Aorta (tissue), 5 donors: ENCODE results near the gene NRARP. TPM values are rescaled to one million over a fixed set of nuclear protein-coding genes. Genes with fewer than 3 reads are reported as not detected.

Experiments used
- ATAC-seq: fragments of 200-7000 bp; cut with Tn5 transposase; one replicate; pipeline ENCODE4 v1.9.1; 2022; ENCODE audit warnings: moderate library complexity; ENCODE audit not compliant: low FRiP score
- DNase-seq, 2 donors: peaks; one replicate each; pipeline ENCODE4 v3.0.0-alpha.2; 2020
- H3K27ac ChIP-seq, 2 donors: one replicate each; pipeline ENCODE4 v1.5.1; 2013; ENCODE audit warnings: low read length in 2 of 2, mild to moderate bottlenecking in 2 of 2, moderate library complexity in 2 of 2, control low read depth in 1 of 2, inconsistent platforms in 1 of 2, low read depth in 1 of 2
- H3K27me3 ChIP-seq, 2 donors: one replicate each; pipeline ENCODE4 v1.6.1; 2013; ENCODE audit warnings: control low read depth in 1 of 2, low read length in 1 of 2, mild to moderate bottlenecking in 1 of 2, moderate library complexity in 1 of 2; ENCODE audit not compliant: insufficient read depth in 2 of 2, control insufficient read depth in 1 of 2
- H3K36me3 ChIP-seq, 2 donors: one replicate each; pipeline ENCODE4 v1.6.1; 2013; ENCODE audit warnings: control low read depth in 1 of 2, low read length in 1 of 2, mild to moderate bottlenecking in 1 of 2; ENCODE audit not compliant: insufficient read depth in 2 of 2, control insufficient read depth in 1 of 2
- H3K4me1 ChIP-seq, 2 donors: one replicate each; pipeline ENCODE4 v1.6.1; 2013; ENCODE audit warnings: low read length in 2 of 2, control low read depth in 1 of 2, mild to moderate bottlenecking in 1 of 2, moderate library complexity in 1 of 2; ENCODE audit not compliant: insufficient read depth in 2 of 2, control insufficient read depth in 1 of 2
- H3K4me3 ChIP-seq, 2 donors: one replicate each; pipeline ENCODE4 v1.5.1; 2013; ENCODE audit warnings: low read length in 2 of 2, control low read depth in 1 of 2, mild to moderate bottlenecking in 1 of 2
- H3K9me3 ChIP-seq: one replicate; pipeline ENCODE4 v1.6.1; 2013; ENCODE audit warnings: mild to moderate bottlenecking, low read length; ENCODE audit not compliant: control insufficient read depth
- WGBS, 2 donors: extraction: QIAGEN DNeasy Blood & Tissue Kit; methylation state at CpG; one replicate each; pipeline ENCODE4 v1.1.7; 2013; 5-methylcytosine and 5-hydroxymethylcytosine counted together
- intact Hi-C, 2 donors: fragments of 100-400 bp; cut with DNase I; formaldehyde crosslinking; loops; one replicate each; pipeline versions ENCODE4 v1.14.2 to v1.15.0; 2022
- polyA plus RNA-seq, 2 donors: library from polyadenylated mRNA; stranded (reverse); fragments of 200-250 nt; gene quantifications; one replicate each; pipeline ENCODE4 v1.2.3, GENCODE V29; 2013
- total RNA-seq, 2 donors: library from RNA; stranded (reverse); fragmentation: NEBNext Ultra II Directional; extraction: Animal tissue kit (Norgen Biotek cat#: 25700); gene quantifications; one replicate each; pipeline ENCODE4 v1.2.1, GENCODE V29; 2021
- donor health status: healthy with polysubstance abuse.
- donor health status: Bipolar disorder and iron deficiency.
- donor health status: DM: no; HTN: no; CAD: no.
- donor health status: DM: no; HTN: no; CAD: no.
- donor health status: DM: yes; HTN: yes; CAD: no.

Gene NRARP
- total and polyA plus RNA-seq, 4 donors: 0.50 to 26.6 (median 7.1) TPM

DNA sequence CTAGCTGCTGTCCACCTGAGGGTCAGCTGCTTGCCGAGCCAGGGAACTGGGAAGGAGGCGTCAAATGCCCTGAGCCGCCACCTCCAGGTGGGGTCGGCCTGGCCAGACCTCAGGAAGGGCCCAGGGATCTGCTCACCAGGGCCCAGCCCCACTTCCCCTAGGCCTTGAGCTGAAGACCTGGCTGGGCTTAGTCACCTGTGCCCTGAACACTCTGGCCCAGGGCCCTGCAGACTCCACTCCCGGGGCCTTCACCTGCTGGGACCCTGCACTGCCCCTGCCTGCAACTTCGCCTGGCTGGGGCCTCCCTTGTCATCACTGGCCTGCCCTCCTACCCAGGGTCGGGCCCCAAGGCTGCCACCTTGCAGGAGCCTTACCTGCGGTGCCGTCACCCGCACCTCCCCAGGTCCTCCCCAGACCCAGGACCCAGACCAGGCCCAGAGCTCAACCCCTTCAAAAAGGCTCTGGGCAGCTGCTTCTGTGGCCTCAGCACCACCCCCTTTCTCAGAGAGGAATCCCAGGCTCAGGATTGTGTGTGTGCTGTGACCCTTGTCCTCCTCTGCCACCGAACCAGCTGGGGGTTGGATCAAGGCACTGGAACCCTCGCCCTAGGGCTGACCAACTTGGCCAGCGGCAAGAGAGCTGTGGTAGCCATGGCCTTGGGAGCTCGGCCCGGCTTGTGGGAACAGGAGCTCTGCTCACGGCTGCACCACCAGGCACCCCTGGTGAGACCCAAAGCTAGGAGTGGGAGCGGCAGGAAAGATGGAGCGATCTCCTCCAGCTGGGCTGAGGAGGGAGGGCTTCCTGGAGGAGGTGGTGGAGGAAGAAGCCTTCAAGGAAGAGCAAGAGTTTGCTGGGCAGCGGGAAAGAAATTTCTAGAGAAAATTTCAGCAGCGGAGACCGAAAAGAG is 48.1 kb downstream of the NRARP start:
- no peak overlapping the region for H3K27ac ChIP-seq
- no peak for DNase-seq
- H3K4me3 ChIP-seq: peak overlapping the region; percentile 20 to 49
- ATAC-seq: no peak
- H3K36me3 ChIP-seq: no peaks in the 10 kb centered on the region
- intact Hi-C loops: loop anchor here in 1 of 2 donors (2.0 kb wide), 1 partner anchor 13 kb away; the partner anchor contains the start of gene TUBB4B
- 56 to 57% methylated on average over 21 of the region's 21 CpGs for WGBS, 2 donors
- H3K4me1 ChIP-seq: no peaks in the 10 kb centered on the region
- no peaks in the 10 kb centered on the region for H3K9me3 ChIP-seq
- no peaks in the 10 kb centered on the region for H3K27me3 ChIP-seq

GRCh38 chr9:137252555-137253506 is 49.2 kb downstream of the NRARP start:
- Histone ChIP-seq H3K9me3 (no peaks in the 10 kb centered on the region), H3K4me3 (no peak overlapping the region), H3K27me3 (no peaks in the 10 kb centered on the region), H3K27ac (no peak overlapping the region), H3K4me1 (no peaks in the 10 kb centered on the region), H3K36me3 (no peaks in the 10 kb centered on the region)
- ATAC-seq (no peak), DNase-seq (no peak)
- intact Hi-C loops: no loop called here
- 93% methylated on average over 29 to 35 of the region's 35 CpGs for WGBS, 2 donors

- ATAC-seq (no peak), DNase-seq (no peak)
- H3K4me1 ChIP-seq: no peaks in the 10 kb centered on the region
- intact Hi-C loops: no loop called here
- H3K27ac ChIP-seq: no peak overlapping the region
- no peaks in the 10 kb centered on the region for H3K9me3 ChIP-seq
- H3K36me3 ChIP-seq: no peaks in the 10 kb centered on the region
- 81 to 86% methylated on average over 20 to 22 of the region's 22 CpGs for WGBS, 2 donors
- H3K4me3 ChIP-seq: no peak overlapping the region
- no peaks in the 10 kb centered on the region for H3K27me3 ChIP-seq
Observed at GRCh38 chr9:137251490-137252268, 50.4 kb downstream of the NRARP start.

GRCh38 chr9:137251194-137251461 is 50.9 kb downstream of the NRARP start, which contains the start of gene STPG3:
Gene STPG3, plus strand, starts transcription at chr9:137251286. Its CDS starts 1 bp downstream, at chr9:137251287.
- Histone ChIP-seq H3K4me1 (no peaks in the 10 kb centered on the region), H3K9me3 (no peaks in the 10 kb centered on the region), H3K27me3 (no peaks in the 10 kb centered on the region), H3K27ac (no peak within 1 kb of the TSS), H3K4me3 (no peak within 1 kb of the TSS), H3K36me3 (no peaks in the 10 kb centered on the region)
- intact Hi-C loops: no loop called here
- no peak for DNase-seq
- ATAC-seq: no peak
- WGBS, 2 donors: 25 to 56% methylated on average over 2 to 4 of the region's 4 CpGs

GRCh38 chr9:137250329-137251193 is 51.5 kb downstream of the NRARP start:
- no peak overlapping the region for H3K4me3 ChIP-seq
- H3K36me3 ChIP-seq: no peaks in the 10 kb centered on the region
- H3K27me3 ChIP-seq: no peaks in the 10 kb centered on the region
- no peak for DNase-seq
- intact Hi-C loops: no loop called here
- H3K4me1 ChIP-seq: no peaks in the 10 kb centered on the region
- no peaks in the 10 kb centered on the region for H3K9me3 ChIP-seq
- 55% methylated on average over 17 to 18 of the region's 18 CpGs for WGBS, 2 donors
- ATAC-seq: no peak
- H3K27ac ChIP-seq: no peak overlapping the region

Other genes with a start within 250 kb of the NRARP start
- gene ENTPD2, start 248.2 kb downstream of the NRARP start, total RNA-seq: 1 to 10 TPM in 1 of 2 donors, under 1 TPM in 1; 0.16 to 1.7 TPM
- gene ENTPD2, start 248.2 kb downstream of the NRARP start, polyA plus RNA-seq: not detected
- gene SAPCD2, start 231.7 kb downstream of the NRARP start, total RNA-seq: under 1 TPM; 0.26 to 0.60 TPM
- gene SAPCD2, start 231.7 kb downstream of the NRARP start, polyA plus RNA-seq: under 1 TPM in 1 of 2 donors, not detected in 1; 0.50 TPM
- gene UAP1L1, start 224.8 kb downstream of the NRARP start, total RNA-seq: 10 to 100 TPM in 1 of 2 donors, 1 to 10 TPM in 1; 7.9 to 20.6 TPM
- gene UAP1L1, start 224.8 kb downstream of the NRARP start, polyA plus RNA-seq: 10 to 100 TPM in 1 of 2 donors, 1 to 10 TPM in 1; 4.1 to 13.2 TPM
- gene MAN1B1, start 215.3 kb downstream of the NRARP start, total RNA-seq: 10 to 100 TPM; 28.4 to 52.2 TPM
- gene MAN1B1, start 215.3 kb downstream of the NRARP start, polyA plus RNA-seq: 100 to 1,000 TPM in 1 of 2 donors, 10 to 100 TPM in 1; 21.2 to 104 TPM
- gene DPP7, start 187.5 kb downstream of the NRARP start, total RNA-seq: 100 to 1,000 TPM in 1 of 2 donors, 10 to 100 TPM in 1; 97.4 to 153 TPM
- 100 to 1,000 TPM in 1 of 2 donors, 10 to 100 TPM in 1; 98.8 to 598 TPM for gene DPP7, start 187.5 kb downstream of the NRARP start, polyA plus RNA-seq
- not detected for gene GRIN1, start 163.1 kb downstream of the NRARP start, total RNA-seq
- gene GRIN1, start 163.1 kb downstream of the NRARP start, polyA plus RNA-seq: not detected
- not detected for gene LRRC26, start 132.2 kb downstream of the NRARP start, total RNA-seq
- not detected for gene LRRC26, start 132.2 kb downstream of the NRARP start, polyA plus RNA-seq
- not detected for gene TMEM210, start 130.2 kb downstream of the NRARP start, total RNA-seq
- gene TMEM210, start 130.2 kb downstream of the NRARP start, polyA plus RNA-seq: not detected
- 10 to 100 TPM; 38.7 to 54.0 TPM for gene ANAPC2, start 113.7 kb downstream of the NRARP start, total RNA-seq
- gene ANAPC2, start 113.7 kb downstream of the NRARP start, polyA plus RNA-seq: 10 to 100 TPM; 13.3 to 84.5 TPM
- gene SSNA1, start 113.6 kb downstream of the NRARP start, total RNA-seq: 10 to 100 TPM; 30.5 to 37.4 TPM
- gene SSNA1, start 113.6 kb downstream of the NRARP start, polyA plus RNA-seq: 10 to 100 TPM; 77.0 to 87.1 TPM
- 1 to 10 TPM; 4.3 to 5.9 TPM for gene TPRN, start 101.5 kb downstream of the NRARP start, total RNA-seq
- 10 to 100 TPM in 1 of 2 donors, 1 to 10 TPM in 1; 5.5 to 10.8 TPM for gene TPRN, start 101.5 kb downstream of the NRARP start, polyA plus RNA-seq
- 10 to 100 TPM; 21.5 to 25.7 TPM for gene TMEM203, start 96.6 kb downstream of the NRARP start, total RNA-seq
- 10 to 100 TPM; 25.9 to 27.5 TPM for gene TMEM203, start 96.6 kb downstream of the NRARP start, polyA plus RNA-seq
- gene NDOR1, start 96.6 kb downstream of the NRARP start, total RNA-seq: 10 to 100 TPM; 10.0 to 14.2 TPM
- 10 to 100 TPM in 1 of 2 donors, 1 to 10 TPM in 1; 3.0 to 20.4 TPM for gene NDOR1, start 96.6 kb downstream of the NRARP start, polyA plus RNA-seq
- 1 to 10 TPM; 2.2 to 3.4 TPM for gene RNF208, start 80.0 kb downstream of the NRARP start, total RNA-seq
- 10 to 100 TPM in 1 of 2 donors, 1 to 10 TPM in 1; 2.9 to 11.8 TPM for gene RNF208, start 80.0 kb downstream of the NRARP start, polyA plus RNA-seq
- gene CYSRT1, start 77.1 kb downstream of the NRARP start, total RNA-seq: not detected
- 1 to 10 TPM in 1 of 2 donors, not detected in 1; 1.1 TPM for gene CYSRT1, start 77.1 kb downstream of the NRARP start, polyA plus RNA-seq
- not detected for gene RNF224, start 74.8 kb downstream of the NRARP start, total RNA-seq
- gene RNF224, start 74.8 kb downstream of the NRARP start, polyA plus RNA-seq: under 1 TPM; 0.08 to 0.25 TPM
- gene SLC34A3, start 71.4 kb downstream of the NRARP start, total RNA-seq: not detected
- gene SLC34A3, start 71.4 kb downstream of the NRARP start, polyA plus RNA-seq: not detected
- gene TUBB4B, start 61.0 kb downstream of the NRARP start, total RNA-seq: 100 to 1,000 TPM in 1 of 2 donors, 10 to 100 TPM in 1; 86.9 to 152 TPM
- gene TUBB4B, start 61.0 kb downstream of the NRARP start, polyA plus RNA-seq: 100 to 1,000 TPM in 1 of 2 donors, 10 to 100 TPM in 1; 94.2 to 128 TPM
- gene STPG3, start 51.0 kb downstream of the NRARP start, total RNA-seq: not detected
- gene STPG3, start 51.0 kb downstream of the NRARP start, polyA plus RNA-seq: not detected
- 10 to 100 TPM; 35.5 to 40.9 TPM for gene NELFB, start 46.9 kb downstream of the NRARP start, total RNA-seq
- gene NELFB, start 46.9 kb downstream of the NRARP start, polyA plus RNA-seq: 10 to 100 TPM; 21.7 to 47.9 TPM
- 10 to 100 TPM; 10.4 to 14.0 TPM for gene TOR4A, start 24.5 kb downstream of the NRARP start, total RNA-seq
- gene TOR4A, start 24.5 kb downstream of the NRARP start, polyA plus RNA-seq: 1 to 10 TPM; 2.6 to 6.0 TPM
- 10 to 100 TPM; 21.9 to 38.2 TPM for gene EXD3, start 120.9 kb upstream of the NRARP start, total RNA-seq
- gene EXD3, start 120.9 kb upstream of the NRARP start, polyA plus RNA-seq: 10 to 100 TPM; 15.9 to 96.8 TPM
- 1 to 10 TPM; 4.1 to 8.5 TPM for gene NOXA1, start 121.1 kb upstream of the NRARP start, total RNA-seq
- gene NOXA1, start 121.1 kb upstream of the NRARP start, polyA plus RNA-seq: 10 to 100 TPM in 1 of 2 donors, 1 to 10 TPM in 1; 2.9 to 12.6 TPM
- not detected for gene ENTPD8, start 139.1 kb upstream of the NRARP start, total RNA-seq
- gene ENTPD8, start 139.1 kb upstream of the NRARP start, polyA plus RNA-seq: 1 to 10 TPM in 1 of 2 donors, not detected in 1; 3.1 TPM
- gene NSMF, start 157.1 kb upstream of the NRARP start, total RNA-seq: 10 to 100 TPM; 76.8 to 78.2 TPM
- gene NSMF, start 157.1 kb upstream of the NRARP start, polyA plus RNA-seq: 100 to 1,000 TPM in 1 of 2 donors, 10 to 100 TPM in 1; 75.5 to 154 TPM
- 10 to 100 TPM in 1 of 2 donors, 1 to 10 TPM in 1; 7.6 to 10.3 TPM for gene PNPLA7, start 248.1 kb upstream of the NRARP start, total RNA-seq
- 10 to 100 TPM in 1 of 2 donors, 1 to 10 TPM in 1; 2.1 to 36.6 TPM for gene PNPLA7, start 248.1 kb upstream of the NRARP start, polyA plus RNA-seq
- gene MRPL41, start 249.6 kb upstream of the NRARP start, total RNA-seq: 10 to 100 TPM; 25.8 to 43.7 TPM
- 10 to 100 TPM; 39.7 to 86.6 TPM for gene MRPL41, start 249.6 kb upstream of the NRARP start, polyA plus RNA-seq